ENCODE results near the gene CYLD. TPM values are rescaled to one million over a fixed set of nuclear protein-coding genes. Genes with fewer than 3 reads are reported as not detected.

Gene CYLD
- polyA plus RNA-seq, 1 experiment: 27.8 TPM

Small RNA genes within 50 kb of the gene (small RNA-seq; reads per million reads assigned to genes)
- not detected for gene MIR3181 (ENCODE audit: insufficient read length, low read depth)

Other genes with a start within 250 kb of the CYLD start
- gene NKD1, start 193.7 kb upstream of the CYLD start, polyA plus RNA-seq (2011; rRNA removed): not detected in 2 replicates
- gene SNX20, start 60.8 kb upstream of the CYLD start, polyA plus RNA-seq (2011; rRNA removed): not detected in 2 replicates
- gene NOD2, start 48.5 kb upstream of the CYLD start, polyA plus RNA-seq (2011; rRNA removed): not detected in 2 replicates

Measured in AG04450 (cell line).